Measurements from ENCODE around the gene SPATA2L.

SPATA2L gene

GRCh38 chr16:89716493-89716892, 15.0 kb upstream of the SPATA2L start:
- H3K4me3 ChIP-seq (ENCODE audit: low read length in 2 of 2): no peak overlapping the region
- no peaks in the 10 kb centered on the region for H3K36me3 ChIP-seq (ENCODE audit: control insufficient read depth in 2 of 2, insufficient read depth in 2 of 2, low read length in 2 of 2)
- no peaks in the 10 kb centered on the region for H3K9me3 ChIP-seq (ENCODE audit: control insufficient read depth in 2 of 2, low read length in 2 of 2)
- peaks cover 0 to 7% of the 10 kb centered on the region in 2 donors for H3K27me3 ChIP-seq (ENCODE audit: control insufficient read depth in 1 of 2, insufficient read depth in 2 of 2, low read length in 2 of 2)
- H3K27ac ChIP-seq (ENCODE audit: low read length): no peak overlapping the region
- no peak overlapping the region for H3K9ac ChIP-seq (ENCODE audit: low read length in 2 of 2)
- H3K4me1 ChIP-seq (ENCODE audit: control insufficient read depth, insufficient read depth, low read length): peaks cover 11% of the 10 kb centered on the region

DNA sequence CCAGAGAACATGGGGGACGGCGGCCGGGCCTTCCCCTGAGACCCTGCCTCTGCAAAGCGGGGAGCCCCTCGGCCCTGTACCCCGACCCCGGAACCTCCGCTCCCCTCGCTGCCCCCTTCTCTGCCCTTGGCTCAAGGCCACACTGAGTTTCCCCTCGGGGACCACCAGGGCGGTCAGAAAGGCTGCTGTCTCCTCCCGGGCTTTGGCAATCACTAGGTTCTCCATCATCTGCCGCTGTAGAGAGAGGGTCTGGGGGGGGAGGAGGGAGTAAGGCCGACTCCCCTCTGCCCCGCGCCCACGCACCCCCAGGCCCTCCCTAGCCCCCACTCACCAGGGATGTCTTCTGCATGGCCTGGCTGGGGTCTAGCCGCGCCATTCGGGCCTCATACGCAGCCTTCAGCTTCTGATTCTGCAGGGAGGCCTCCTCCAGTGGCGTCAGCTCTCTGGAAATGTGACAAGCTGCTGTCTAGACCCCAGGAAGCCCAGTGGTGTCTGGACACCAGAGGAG, 10.8 kb upstream of the SPATA2L start:
- Histone ChIP-seq H3K9me3 (ENCODE audit: control insufficient read depth in 2 of 2, low read length in 2 of 2) (no peaks in the 10 kb centered on the region), H3K4me3 (ENCODE audit: low read length in 2 of 2) (no peak overlapping the region), H3K4me1 (ENCODE audit: control insufficient read depth, insufficient read depth, low read length) (peaks cover 3% of the 10 kb centered on the region), H3K27ac (ENCODE audit: low read length) (no peak overlapping the region), H3K36me3 (ENCODE audit: control insufficient read depth in 2 of 2, insufficient read depth in 2 of 2, low read length in 2 of 2) (no peaks in the 10 kb centered on the region), H3K27me3 (ENCODE audit: control insufficient read depth in 1 of 2, insufficient read depth in 2 of 2, low read length in 2 of 2) (peaks cover 0 to 7% of the 10 kb centered on the region in 2 donors), H3K9ac (ENCODE audit: low read length in 2 of 2) (no peak overlapping the region)

- H3K4me1 ChIP-seq (ENCODE audit: control insufficient read depth, insufficient read depth, low read length): peaks cover 3% of the 10 kb centered on the region
- H3K27ac ChIP-seq (ENCODE audit: low read length): no peak overlapping the region
- no peaks in the 10 kb centered on the region for H3K9me3 ChIP-seq (ENCODE audit: control insufficient read depth in 2 of 2, low read length in 2 of 2)
- H3K4me3 ChIP-seq (ENCODE audit: low read length in 2 of 2): peak overlapping the region in 1 of 2 donors; percentile 15
- no peak overlapping the region for H3K9ac ChIP-seq (ENCODE audit: low read length in 2 of 2)
- no peaks in the 10 kb centered on the region for H3K36me3 ChIP-seq (ENCODE audit: control insufficient read depth in 2 of 2, insufficient read depth in 2 of 2, low read length in 2 of 2)
- H3K27me3 ChIP-seq (ENCODE audit: control insufficient read depth in 1 of 2, insufficient read depth in 2 of 2, low read length in 2 of 2): peaks cover 0 to 7% of the 10 kb centered on the region in 2 donors
These were observed 10.2 kb upstream of the SPATA2L start for GRCh38 chr16:89711601-89712273.

DNA sequence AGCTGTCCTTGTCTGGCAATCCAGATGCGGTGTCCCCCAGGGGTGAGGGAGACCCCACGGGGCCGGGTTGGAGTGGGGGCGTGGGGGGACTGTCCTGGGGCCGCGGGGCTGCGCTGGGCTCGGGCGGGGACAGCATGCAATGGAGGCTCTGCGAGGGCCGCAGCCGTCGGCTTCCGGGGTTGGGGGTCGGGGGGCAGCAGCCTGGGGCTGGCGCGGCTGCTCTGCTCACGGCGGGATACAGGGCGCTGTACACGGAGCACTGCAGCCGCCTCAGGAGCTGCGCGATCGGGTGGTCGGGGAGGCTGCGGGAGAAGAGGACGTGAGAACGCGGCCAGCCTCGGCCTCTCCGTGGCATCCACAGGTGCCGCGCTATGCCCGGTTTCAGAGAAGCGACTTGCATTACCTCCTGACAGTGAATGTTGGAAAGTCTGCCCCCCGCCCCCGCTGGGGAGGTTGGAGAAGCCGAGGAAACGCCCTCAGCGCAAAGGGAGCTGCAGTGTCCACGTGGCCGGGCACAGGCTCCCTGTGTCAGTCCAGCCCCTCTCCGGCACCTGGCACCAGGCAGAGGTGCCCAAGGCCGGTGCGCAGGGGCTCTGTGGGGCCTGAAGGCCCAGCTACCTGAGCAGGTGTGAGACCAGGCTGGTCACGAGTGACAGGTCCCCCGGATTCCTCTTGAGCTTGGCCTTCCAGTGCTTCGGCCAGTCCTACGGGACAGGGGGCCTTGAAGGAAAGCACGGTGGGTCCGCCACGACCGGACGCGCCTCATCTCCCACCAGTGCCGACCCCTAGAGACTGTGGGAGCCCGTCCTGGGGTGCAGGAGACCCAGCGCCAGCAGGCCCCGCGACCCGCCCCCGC, 9.4 kb upstream of the SPATA2L start:
- H3K4me3 ChIP-seq (ENCODE audit: low read length in 2 of 2): no peak overlapping the region
- no peaks in the 10 kb centered on the region for H3K36me3 ChIP-seq (ENCODE audit: control insufficient read depth in 2 of 2, insufficient read depth in 2 of 2, low read length in 2 of 2)
- H3K27ac ChIP-seq (ENCODE audit: low read length): no peak overlapping the region
- no peaks in the 10 kb centered on the region for H3K9me3 ChIP-seq (ENCODE audit: control insufficient read depth in 2 of 2, low read length in 2 of 2)
- peaks cover 3% of the 10 kb centered on the region for H3K4me1 ChIP-seq (ENCODE audit: control insufficient read depth, insufficient read depth, low read length)
- peaks cover 0 to 7% of the 10 kb centered on the region in 2 donors for H3K27me3 ChIP-seq (ENCODE audit: control insufficient read depth in 1 of 2, insufficient read depth in 2 of 2, low read length in 2 of 2)
- no peak overlapping the region for H3K9ac ChIP-seq (ENCODE audit: low read length in 2 of 2)

- peaks cover 0 to 9% of the 10 kb centered on the region in 2 donors for H3K27me3 ChIP-seq (ENCODE audit: control insufficient read depth in 1 of 2, insufficient read depth in 2 of 2, low read length in 2 of 2)
- no peak overlapping the region for H3K9ac ChIP-seq (ENCODE audit: low read length in 2 of 2)
- no peak overlapping the region for H3K27ac ChIP-seq (ENCODE audit: low read length)
- no peaks in the 10 kb centered on the region for H3K9me3 ChIP-seq (ENCODE audit: control insufficient read depth in 2 of 2, low read length in 2 of 2)
- H3K4me3 ChIP-seq (ENCODE audit: low read length in 2 of 2): no peak overlapping the region
- peaks cover 5% of the 10 kb centered on the region for H3K4me1 ChIP-seq (ENCODE audit: control insufficient read depth, insufficient read depth, low read length)
- H3K36me3 ChIP-seq (ENCODE audit: control insufficient read depth in 2 of 2, insufficient read depth in 2 of 2, low read length in 2 of 2): no peaks in the 10 kb centered on the region
These were observed 8.4 kb upstream of the SPATA2L start for GRCh38 chr16:89709716-89710432.

DNA sequence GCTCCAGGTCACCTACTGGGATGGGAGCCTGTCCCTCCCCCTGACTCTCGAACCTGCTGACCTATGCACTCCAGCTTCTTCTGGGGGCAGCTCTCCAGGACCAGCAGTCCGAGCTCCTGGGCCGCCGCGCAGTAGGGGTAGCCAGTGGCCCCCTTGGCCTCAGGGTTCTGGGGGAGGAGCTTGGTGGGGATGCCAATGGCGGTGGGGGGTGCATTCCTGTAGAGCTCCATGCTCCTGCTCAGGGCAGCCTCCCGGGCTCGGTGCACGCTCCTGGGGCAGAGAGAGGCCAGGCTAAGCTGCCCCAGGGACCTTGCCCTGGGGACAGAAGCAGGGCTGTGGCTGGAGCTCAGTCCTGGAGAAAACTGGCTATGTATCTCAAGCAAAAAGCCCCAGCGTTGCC, 7.7 kb upstream of the SPATA2L start:
- Histone ChIP-seq H3K36me3 (ENCODE audit: control insufficient read depth in 2 of 2, insufficient read depth in 2 of 2, low read length in 2 of 2) (no peaks in the 10 kb centered on the region), H3K9me3 (ENCODE audit: control insufficient read depth in 2 of 2, low read length in 2 of 2) (no peaks in the 10 kb centered on the region), H3K4me1 (ENCODE audit: control insufficient read depth, insufficient read depth, low read length) (peaks cover 5% of the 10 kb centered on the region)

DNA sequence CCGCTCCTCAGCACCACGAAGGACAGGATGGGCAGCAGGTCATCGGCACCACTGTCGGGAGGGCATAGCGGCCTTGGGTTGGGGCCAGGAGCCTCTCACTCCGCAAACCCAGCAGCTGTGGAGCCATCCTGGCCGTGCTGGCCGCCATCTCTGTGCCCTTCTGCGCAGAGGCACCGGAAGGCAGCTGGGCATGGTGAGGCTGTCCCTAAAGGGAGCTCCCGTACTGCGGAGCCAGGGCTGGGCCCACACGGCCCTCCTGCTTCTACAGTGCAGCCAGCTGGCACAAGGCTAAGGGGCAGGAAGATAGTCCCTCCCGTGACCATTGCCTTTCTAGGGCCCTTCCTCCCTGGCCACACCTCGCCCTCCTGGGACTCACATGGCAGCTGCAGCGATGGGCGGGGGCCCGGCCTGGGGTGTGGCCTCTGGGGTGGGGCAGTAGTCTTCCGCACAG, 7.0 kb upstream of the SPATA2L start:
- Histone ChIP-seq H3K27ac (ENCODE audit: low read length) (no peak overlapping the region), H3K27me3 (ENCODE audit: control insufficient read depth in 1 of 2, insufficient read depth in 2 of 2, low read length in 2 of 2) (peaks cover under 1 to 13% of the 10 kb centered on the region in 2 donors), H3K9me3 (ENCODE audit: control insufficient read depth in 2 of 2, low read length in 2 of 2) (no peaks in the 10 kb centered on the region), H3K4me1 (ENCODE audit: control insufficient read depth, insufficient read depth, low read length) (peaks cover 5% of the 10 kb centered on the region), H3K36me3 (ENCODE audit: control insufficient read depth in 2 of 2, insufficient read depth in 2 of 2, low read length in 2 of 2) (no peaks in the 10 kb centered on the region), H3K9ac (ENCODE audit: low read length in 2 of 2) (no peak overlapping the region), H3K4me3 (ENCODE audit: low read length in 2 of 2) (no peak overlapping the region)

More for the DNA sequence above, 7.7 kb upstream of the SPATA2L start:
- Histone ChIP-seq H3K9ac (ENCODE audit: low read length in 2 of 2) (no peak overlapping the region), H3K27me3 (ENCODE audit: control insufficient read depth in 1 of 2, insufficient read depth in 2 of 2, low read length in 2 of 2) (peaks cover 0 to 12% of the 10 kb centered on the region in 2 donors), H3K27ac (ENCODE audit: low read length) (no peak overlapping the region), H3K4me3 (ENCODE audit: low read length in 2 of 2) (no peak overlapping the region)

- Histone ChIP-seq H3K4me3 (ENCODE audit: low read length in 2 of 2) (no peak overlapping the region), H3K27me3 (ENCODE audit: control insufficient read depth in 1 of 2, insufficient read depth in 2 of 2, low read length in 2 of 2) (peaks cover 7 to 13% of the 10 kb centered on the region in 2 donors), H3K9ac (ENCODE audit: low read length in 2 of 2) (no peak overlapping the region), H3K27ac (ENCODE audit: low read length) (no peak overlapping the region), H3K36me3 (ENCODE audit: control insufficient read depth in 2 of 2, insufficient read depth in 2 of 2, low read length in 2 of 2) (no peaks in the 10 kb centered on the region), H3K4me1 (ENCODE audit: control insufficient read depth, insufficient read depth, low read length) (peaks cover 5% of the 10 kb centered on the region), H3K9me3 (ENCODE audit: control insufficient read depth in 2 of 2, low read length in 2 of 2) (no peaks in the 10 kb centered on the region)
These were observed 6.2 kb upstream of the SPATA2L start for GRCh38 chr16:89707695-89708094.

GRCh38 chr16:89706518-89707260, 5.2 kb upstream of the SPATA2L start:
- peaks cover 7 to 13% of the 10 kb centered on the region in 2 donors for H3K27me3 ChIP-seq (ENCODE audit: control insufficient read depth in 1 of 2, insufficient read depth in 2 of 2, low read length in 2 of 2)
- no peak overlapping the region for H3K9ac ChIP-seq (ENCODE audit: low read length in 2 of 2)
- H3K36me3 ChIP-seq (ENCODE audit: control insufficient read depth in 2 of 2, insufficient read depth in 2 of 2, low read length in 2 of 2): no peaks in the 10 kb centered on the region
- H3K4me3 ChIP-seq (ENCODE audit: low read length in 2 of 2): no peak overlapping the region
- H3K4me1 ChIP-seq (ENCODE audit: control insufficient read depth, insufficient read depth, low read length): peaks cover 6% of the 10 kb centered on the region
- no peaks in the 10 kb centered on the region for H3K9me3 ChIP-seq (ENCODE audit: control insufficient read depth in 2 of 2, low read length in 2 of 2)
- no peak overlapping the region for H3K27ac ChIP-seq (ENCODE audit: low read length)

- Histone ChIP-seq H3K9ac (ENCODE audit: low read length in 2 of 2) (no peak overlapping the region), H3K4me3 (ENCODE audit: low read length in 2 of 2) (no peak overlapping the region), H3K4me1 (ENCODE audit: control insufficient read depth, insufficient read depth, low read length) (peaks cover 21% of the 10 kb centered on the region), H3K9me3 (ENCODE audit: control insufficient read depth in 2 of 2, low read length in 2 of 2) (no peaks in the 10 kb centered on the region), H3K27me3 (ENCODE audit: control insufficient read depth in 1 of 2, insufficient read depth in 2 of 2, low read length in 2 of 2) (peaks cover 7 to 14% of the 10 kb centered on the region in 2 donors), H3K36me3 (ENCODE audit: control insufficient read depth in 2 of 2, insufficient read depth in 2 of 2, low read length in 2 of 2) (no peaks in the 10 kb centered on the region), H3K27ac (ENCODE audit: low read length) (no peak overlapping the region)
These were observed 3.5 kb upstream of the SPATA2L start for GRCh38 chr16:89705006-89705405.

Measured in stomach smooth muscle (tissue), 2 donors.